Measurements from ENCODE around the gene MARK3. TPM values are rescaled to one million over a fixed set of nuclear protein-coding genes. Genes with fewer than 3 reads are reported as not detected.

Gene MARK3
- total and polyA plus RNA-seq, 2 experiments from 2014 or later = 72.9 to 88.3 TPM

- Histone ChIP-seq H3K36me3 (no peaks in the 10 kb centered on the region), H3K27me3 (no peaks in the 10 kb centered on the region), H3K4me3 (peak overlapping the region; percentile 97), H3K4me1 (ENCODE audit: low read depth) (peaks cover 16% of the 10 kb centered on the region), H3K27ac (peak overlapping the region; percentile 94), H3K9me3 (ENCODE audit: low read depth) (no peaks in the 10 kb centered on the region)
- no peak for TF ChIP-seq CTCF (IDR thresholded peaks at IDR 0.05; ENCODE audit: low read depth, low read length)
- peak in 1 of 2 donors; percentile 60 for DNase-seq (ENCODE audit: low read depth in 1 of 2, low spot score in 1 of 2)
Observed at GRCh38 chr14:103385929-103386712, 906 bp downstream of the MARK3 start.

DNA sequence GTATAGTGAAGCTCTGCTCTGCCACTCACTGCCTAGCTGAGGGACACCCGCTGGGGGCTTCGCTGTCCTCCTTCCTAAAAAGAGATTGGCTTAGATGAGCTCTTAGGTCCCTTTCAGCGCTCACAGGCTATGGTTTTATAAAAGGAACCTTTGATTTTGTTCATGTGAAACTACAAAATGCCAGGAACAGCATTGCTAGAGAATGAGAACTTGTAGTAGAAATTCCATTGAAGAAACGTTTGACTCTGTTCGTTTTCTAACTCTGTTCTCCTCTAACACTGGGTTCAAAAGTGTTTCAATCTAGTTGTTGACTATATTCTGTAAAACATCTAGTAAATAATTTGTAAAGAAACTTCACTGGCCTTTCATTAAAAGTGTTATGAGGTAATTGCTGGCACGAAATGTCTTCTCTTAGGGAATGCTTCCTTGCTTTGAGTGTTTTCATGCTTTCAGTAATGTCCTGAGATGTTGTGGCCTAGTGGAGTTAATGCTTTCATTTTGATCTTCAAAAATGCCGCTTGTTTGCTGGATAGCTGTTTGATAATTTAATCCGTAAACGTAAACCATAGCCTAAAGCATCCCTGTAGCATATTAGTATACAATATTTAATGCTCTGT, 1.6 kb downstream of the MARK3 start:
- H3K4me3 ChIP-seq = peak overlapping the region; percentile 97
- no peaks in the 10 kb centered on the region for H3K9me3 ChIP-seq (ENCODE audit: low read depth)
- H3K27ac ChIP-seq = peak overlapping the region; percentile 94
- no peaks in the 10 kb centered on the region for H3K27me3 ChIP-seq
- TF ChIP-seq CTCF (IDR thresholded peaks at IDR 0.05; ENCODE audit: low read depth, low read length) = no peak
- peak in 1 of 2 donors; percentile 12 for DNase-seq (ENCODE audit: low read depth in 1 of 2, low spot score in 1 of 2)
- no peaks in the 10 kb centered on the region for H3K36me3 ChIP-seq
- peaks cover 16% of the 10 kb centered on the region for H3K4me1 ChIP-seq (ENCODE audit: low read depth)

GRCh38 chr14:103388664-103389063, 3.4 kb downstream of the MARK3 start:
- Histone ChIP-seq H3K36me3 (no peaks in the 10 kb centered on the region), H3K4me3 (no peak overlapping the region), H3K4me1 (ENCODE audit: low read depth) (peaks cover 21% of the 10 kb centered on the region), H3K9me3 (ENCODE audit: low read depth) (no peaks in the 10 kb centered on the region), H3K27ac (no peak overlapping the region), H3K27me3 (no peaks in the 10 kb centered on the region)
- TF ChIP-seq CTCF (IDR thresholded peaks at IDR 0.05; ENCODE audit: low read depth, low read length) = no peak
- DNase-seq (ENCODE audit: low read depth in 1 of 2, low spot score in 1 of 2) = no peak

- no peak for TF ChIP-seq CTCF (IDR thresholded peaks at IDR 0.05; ENCODE audit: low read depth, low read length)
- H3K27me3 ChIP-seq = no peaks in the 10 kb centered on the region
- H3K36me3 ChIP-seq = no peaks in the 10 kb centered on the region
- no peak for DNase-seq (ENCODE audit: low read depth in 1 of 2, low spot score in 1 of 2)
- H3K4me3 ChIP-seq = no peak overlapping the region
- H3K9me3 ChIP-seq (ENCODE audit: low read depth) = no peaks in the 10 kb centered on the region
- peaks cover 36% of the 10 kb centered on the region for H3K4me1 ChIP-seq (ENCODE audit: low read depth)
- peak overlapping the region; percentile 5 for H3K27ac ChIP-seq
Observed at GRCh38 chr14:103390605-103391004, 5.4 kb downstream of the MARK3 start.

DNA sequence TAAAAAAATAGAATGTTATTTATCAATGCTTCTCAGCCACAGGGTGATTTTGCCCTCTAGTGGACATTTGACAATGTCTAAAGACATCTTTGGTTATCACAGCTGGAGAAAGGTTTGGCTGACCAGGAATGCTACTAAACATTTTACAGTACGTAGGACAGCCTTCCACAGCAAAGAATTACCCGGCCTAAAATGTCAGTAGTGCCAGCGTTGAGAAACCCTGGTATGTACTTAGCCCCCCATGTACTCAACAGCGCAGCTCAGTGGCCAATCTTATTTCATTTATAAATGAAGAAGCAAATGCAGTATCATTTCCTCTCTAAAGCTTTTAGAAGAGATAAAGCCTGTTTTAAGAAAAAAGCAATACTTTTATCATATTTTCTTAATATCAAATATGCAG, 5.8 kb downstream of the MARK3 start:
- Histone ChIP-seq H3K4me3 (no peak overlapping the region), H3K36me3 (no peaks in the 10 kb centered on the region), H3K9me3 (ENCODE audit: low read depth) (no peaks in the 10 kb centered on the region), H3K27ac (no peak overlapping the region), H3K27me3 (no peaks in the 10 kb centered on the region), H3K4me1 (ENCODE audit: low read depth) (peaks cover 39% of the 10 kb centered on the region)
- DNase-seq (ENCODE audit: low read depth in 1 of 2, low spot score in 1 of 2) = peak; percentile 52 to 92
- TF ChIP-seq CTCF (IDR thresholded peaks at IDR 0.05; ENCODE audit: low read depth, low read length) = peak; percentile 74

Measured in cardiac muscle cell (in vitro differentiated cells and primary cell).